Measurements from ENCODE around the gene VMP1.
A peak's percentile ranks its signal among the peaks of the same experiment; 100 is the strongest.
"Not testable (repeated sequence)": the region's sequence is repeated elsewhere in the genome, so short reads cannot be mapped to it uniquely, and the experiment has no call there.

The VMP1 gene

GRCh38 chr17:59839651-59840328 is 132.3 kb downstream of the VMP1 start:
- DNase-seq (ENCODE audit: low read depth in 2 of 2) = no peak

- no peak for DNase-seq (ENCODE audit: low read depth in 2 of 2)
Measured at GRCh38 chr17:59840329-59841090, 133.1 kb downstream of the VMP1 start.

GRCh38 chr17:59841091-59841881 is 133.8 kb downstream of the VMP1 start:
- DNase-seq (ENCODE audit: low read depth in 2 of 2) = not testable (repeated sequence)

- not testable (repeated sequence) for DNase-seq (ENCODE audit: low read depth in 2 of 2)
Measured at GRCh38 chr17:59841882-59842263, 134.4 kb downstream of the VMP1 start.

- peak; percentile 50 to 78 for DNase-seq (ENCODE audit: low read depth in 2 of 2)
Measured at GRCh38 chr17:59842901-59843652, 135.6 kb downstream of the VMP1 start.

- no peak for DNase-seq (ENCODE audit: low read depth in 2 of 2)
Measured at GRCh38 chr17:59844884-59845594, 137.6 kb downstream of the VMP1 start.

GRCh38 chr17:59845595-59846393 is 138.3 kb downstream of the VMP1 start:
- no peak for DNase-seq (ENCODE audit: low read depth in 2 of 2)

- no peak for DNase-seq (ENCODE audit: low read depth in 2 of 2)
Measured at GRCh38 chr17:59846394-59847165, 139.1 kb downstream of the VMP1 start.

- DNase-seq (ENCODE audit: low read depth in 2 of 2) = no peak
Measured at GRCh38 chr17:59848385-59848668, 140.9 kb downstream of the VMP1 start.

GRCh38 chr17:59848778-59849177 is 141.3 kb downstream of the VMP1 start:
- no peak for DNase-seq (ENCODE audit: low read depth in 2 of 2)

GRCh38 chr17:59850311-59850710 is 142.9 kb downstream of the VMP1 start:
- DNase-seq (ENCODE audit: low read depth in 2 of 2) = not testable (repeated sequence)

- DNase-seq (ENCODE audit: low read depth in 2 of 2) = no peak
Measured at GRCh38 chr17:59851439-59852375, 144.3 kb downstream of the VMP1 start.

GRCh38 chr17:59852847-59853167 is 145.4 kb downstream of the VMP1 start:
- DNase-seq (ENCODE audit: low read depth in 2 of 2) = not testable (repeated sequence)

GRCh38 chr17:59853168-59853918 is 145.9 kb downstream of the VMP1 start:
- DNase-seq (ENCODE audit: low read depth in 2 of 2) = peak in 1 of 2 donors; percentile 35

GRCh38 chr17:59853919-59854729 is 146.7 kb downstream of the VMP1 start:
- not testable (repeated sequence) for DNase-seq (ENCODE audit: low read depth in 2 of 2)

GRCh38 chr17:59856859-59857794 is 149.7 kb downstream of the VMP1 start:
- DNase-seq (ENCODE audit: low read depth in 2 of 2) = no peak
